Measurements from ENCODE around the gene COL6A3. TPM values are rescaled to one million over a fixed set of nuclear protein-coding genes. Genes with fewer than 3 reads are reported as not detected.

The COL6A3 gene
- total and polyA plus RNA-seq, 2 of the 13 experiments (the other 11 are each of a cell fraction or from before 2014, with no cell fraction given) = 0.03 TPM; not detected in 1

GRCh38 chr2:237301595-237301994 is 112.4 kb downstream of the COL6A3 start:
- no TSS peak for BruUV-seq (replicated peaks)
- intact Hi-C loops (cut with micrococcal nuclease; ENCODE audit: unreplicated experiment) (no loop called here), in situ Hi-C loops (cut with HindIII; ENCODE audit: extremely low pct_ligation_motif_present, low pct_unique_long_range_greater_than_20kb) (no loop called here)
- POLR2A ChIA-PET = no interaction called here
- DNase-seq (ENCODE audit: low spot score) = no peak
- H2AFZ ChIP-seq (ENCODE audit: low read length) = no peak overlapping the region
- H3K27me3 ChIP-seq (ENCODE audit: control insufficient read depth in 1 of 2, insufficient read depth in 2 of 2, low read length in 2 of 2) = peaks cover 0 to 4% of the 10 kb centered on the region in 2 experiments; a peak in 1 of 5 replicates
- CTCF ChIA-PET (ENCODE audit: low intra/inter-chr PET ratio, low total read pairs) = no interaction called here
- ATAC-seq = no peak
- no peak overlapping the region for H3K4me3 ChIP-seq (replicated peaks in 1 of 3; ENCODE audit: insufficient read depth in 1 of 3, low read depth in 2 of 3, low read length in 3 of 3)
- no peaks in the 10 kb centered on the region for H4K20me1 ChIP-seq (ENCODE audit: insufficient read depth, low read length)
- TF ChIP-seq ZNF280B (CRISPR knock-in tag; IDR thresholded peaks at IDR 0.05; ENCODE audit: borderline replicate concordance) (no peak), HMG20B (CRISPR knock-in tag; conservative IDR thresholded peaks at IDR 0.05) (no peak), ATF2 (CRISPR knock-in tag; IDR thresholded peaks at IDR 0.05) (no peak), ZUFSP (CRISPR knock-in tag; IDR thresholded peaks at IDR 0.05; ENCODE audit: borderline replicate concordance) (no peak), ZBTB4 (CRISPR knock-in tag; IDR thresholded peaks at IDR 0.05; ENCODE audit: borderline replicate concordance) (no peak), REXO4 (CRISPR knock-in tag; IDR thresholded peaks at IDR 0.05; ENCODE audit: borderline replicate concordance) (no peak), HBP1 (CRISPR knock-in tag; IDR thresholded peaks at IDR 0.05; ENCODE audit: low read depth) (no peak), PHB2 (IDR thresholded peaks at IDR 0.05; ENCODE audit: partially characterized antibody) (no peak), ATF6 (CRISPR knock-in tag; conservative IDR thresholded peaks at IDR 0.05) (no peak), ZNF619 (CRISPR knock-in tag; IDR thresholded peaks at IDR 0.05) (no peak), ZNF530 (CRISPR knock-in tag; IDR thresholded peaks at IDR 0.05; ENCODE audit: low read depth) (no peak), HNRNPH1 (optimal IDR thresholded peaks at IDR 0.05; ENCODE audit: low read depth, low read length) (no peak)
- FAIRE-seq = no peak
- no peak overlapping the region for H3K4me2 ChIP-seq (ENCODE audit: low read depth, low read length)
- no peaks in the 10 kb centered on the region for H3K79me2 ChIP-seq (ENCODE audit: insufficient read depth, low read length)
- H3K36me3 ChIP-seq (replicated peaks in 1 of 2; ENCODE audit: control insufficient read depth in 1 of 2, insufficient read depth in 2 of 2, low read length in 2 of 2) = no peaks in the 10 kb centered on the region
- peaks cover 23% of the 10 kb centered on the region; the same call in 1 of the 2 replicates for H3K9me3 ChIP-seq (ENCODE audit: low read length)
- 10% methylated on average over 3 of the region's 3 CpGs for WGBS (ENCODE audit: low lambda C conversion rate)
- H3K9ac ChIP-seq (ENCODE audit: insufficient read depth, low read depth, low read length) = no peak overlapping the region
- H3K27ac ChIP-seq (ENCODE audit: extremely low read length, insufficient read depth, low read length) = no peak overlapping the region
- H3K4me1 ChIP-seq (ENCODE audit: insufficient read depth, low read length) = peaks cover 6% of the 10 kb centered on the region; the same call in 1 of the 2 replicates

Measured in HepG2 (cell line).